Inferior parietal cortex (tissue), 1 donor: Measurements from ENCODE around the gene MYL10.

Experiments
- DNase-seq: peaks from one replicate; pipeline ENCODE4 v3.0.0-alpha.2; 2016; ENCODE audit errors: extremely low spot score

The MYL10 gene

DNA sequence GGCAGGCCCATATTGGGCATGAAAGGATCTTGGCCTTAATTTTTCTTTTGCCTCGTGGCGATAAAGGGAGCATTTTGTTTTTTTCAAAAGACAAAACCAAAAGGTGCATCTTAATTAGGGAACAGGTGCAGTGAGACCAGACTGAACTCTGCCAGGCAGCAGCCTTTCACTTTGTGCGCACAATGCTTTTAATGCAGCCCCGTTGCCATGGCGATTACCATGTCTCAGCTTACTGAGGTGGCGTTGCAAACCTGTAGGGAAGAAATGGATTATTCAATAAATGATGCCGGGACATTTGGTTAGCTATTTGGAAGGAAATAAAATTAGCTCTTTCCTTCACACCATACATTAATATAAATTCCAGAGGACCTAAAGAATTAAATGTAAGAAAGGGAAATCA, 61.9 kb downstream of the MYL10 start:
- peak; percentile 9 for DNase-seq

DNA sequence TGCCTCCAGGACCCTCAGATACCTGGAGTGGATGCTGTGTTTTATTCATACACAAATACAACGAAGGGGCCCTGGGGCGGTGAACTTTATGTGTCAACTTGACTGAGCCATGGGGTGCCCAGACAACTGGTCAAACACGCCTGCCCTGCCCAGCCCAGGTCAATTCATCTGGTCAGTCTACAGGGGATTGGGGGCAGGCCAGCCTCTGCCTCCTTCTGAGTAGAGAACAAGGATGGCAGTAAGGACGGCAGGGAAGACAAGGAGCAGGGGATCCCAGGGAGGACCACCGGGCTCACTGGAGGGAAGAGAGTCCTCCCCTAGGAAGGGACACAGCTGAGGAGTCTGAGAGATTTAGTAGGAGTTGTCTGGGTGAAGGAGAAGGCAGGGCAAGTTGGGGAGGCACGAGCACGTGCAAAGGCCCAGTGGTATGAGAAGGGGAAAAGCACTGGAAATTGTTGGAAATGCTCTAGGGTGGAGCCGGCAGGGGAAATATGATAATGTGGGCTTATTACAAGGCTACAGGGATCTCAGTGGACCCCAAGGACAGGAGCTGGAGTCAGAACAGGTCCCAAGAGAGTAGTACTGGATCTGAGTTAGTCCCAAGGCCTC, 63.4 kb downstream of the MYL10 start:
- no peak for DNase-seq

DNA sequence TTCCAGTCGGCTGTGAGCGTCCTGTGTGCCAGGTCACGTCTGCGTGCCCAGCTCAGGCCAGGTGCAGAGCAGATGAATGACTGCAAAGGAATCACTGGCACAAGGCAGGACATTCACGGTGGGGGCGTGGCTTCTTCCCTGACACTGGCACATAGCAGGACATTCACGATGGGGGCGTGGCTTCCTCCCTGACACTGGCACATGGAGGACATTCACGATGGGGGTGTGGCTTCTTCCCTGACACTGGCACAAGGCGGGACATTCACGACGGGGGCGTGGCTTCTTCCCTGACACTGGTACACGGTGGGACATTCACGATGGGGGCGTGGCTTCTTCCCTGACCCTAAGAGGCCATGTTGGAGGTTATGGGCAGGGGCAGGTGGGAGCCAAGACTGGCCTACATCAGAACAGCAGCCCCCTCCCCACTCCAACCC, 64.3 kb downstream of the MYL10 start:
- DNase-seq, result no peak

DNA sequence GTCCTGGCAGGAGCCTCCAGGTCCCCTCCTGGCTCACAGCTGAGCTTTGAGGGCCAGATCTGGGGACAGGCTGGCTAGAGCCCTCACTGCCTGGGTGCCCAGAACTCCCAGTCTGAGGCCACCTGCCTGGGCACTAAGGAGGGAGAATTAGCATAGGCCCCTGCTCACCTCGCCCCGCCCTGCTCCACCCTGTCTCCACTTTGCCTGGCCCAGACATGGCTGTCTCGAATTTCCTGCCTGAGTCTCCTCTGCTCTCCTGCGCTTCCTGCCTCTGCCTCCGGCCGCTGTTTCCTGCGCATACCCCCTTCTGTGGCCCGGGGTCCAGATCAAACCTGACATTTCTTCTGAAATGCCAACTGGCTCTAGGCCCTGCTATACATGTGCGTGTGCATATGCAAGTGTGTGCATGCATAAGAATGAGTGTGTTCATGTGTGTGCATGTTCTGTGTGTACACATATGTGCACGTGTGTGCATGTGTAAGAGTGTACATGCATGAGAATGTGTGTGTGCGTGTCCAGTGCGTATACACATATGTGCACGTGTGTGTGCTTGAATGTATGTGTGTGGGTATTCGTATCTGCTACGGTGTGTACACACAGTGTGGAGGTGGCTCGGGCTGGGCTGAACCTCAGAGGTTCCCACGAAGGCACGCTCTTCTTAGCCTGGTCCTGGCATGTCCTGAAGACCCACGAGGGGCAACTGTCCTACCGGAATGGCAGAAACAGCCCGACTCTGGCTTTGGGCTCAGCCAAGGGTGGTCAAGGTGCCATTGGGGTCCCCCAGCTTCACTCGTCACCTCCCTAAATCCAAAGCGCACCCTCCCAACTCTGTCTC, 64.9 kb downstream of the MYL10 start:
- DNase-seq, result no peak
